ENCODE measurements around the gene DNAJC22. TPM values are rescaled to one million over a fixed set of nuclear protein-coding genes. Genes with fewer than 3 reads are reported as not detected.
A peak's percentile ranks its signal among the peaks of the same experiment; 100 is the strongest.
"Not testable (repeated sequence)": the region's sequence is repeated elsewhere in the genome, so short reads cannot be mapped to it uniquely, and the experiment has no call there.

DNAJC22 gene
- total RNA-seq, 1 donor from 2014 or later: 0.35 TPM

DNA sequence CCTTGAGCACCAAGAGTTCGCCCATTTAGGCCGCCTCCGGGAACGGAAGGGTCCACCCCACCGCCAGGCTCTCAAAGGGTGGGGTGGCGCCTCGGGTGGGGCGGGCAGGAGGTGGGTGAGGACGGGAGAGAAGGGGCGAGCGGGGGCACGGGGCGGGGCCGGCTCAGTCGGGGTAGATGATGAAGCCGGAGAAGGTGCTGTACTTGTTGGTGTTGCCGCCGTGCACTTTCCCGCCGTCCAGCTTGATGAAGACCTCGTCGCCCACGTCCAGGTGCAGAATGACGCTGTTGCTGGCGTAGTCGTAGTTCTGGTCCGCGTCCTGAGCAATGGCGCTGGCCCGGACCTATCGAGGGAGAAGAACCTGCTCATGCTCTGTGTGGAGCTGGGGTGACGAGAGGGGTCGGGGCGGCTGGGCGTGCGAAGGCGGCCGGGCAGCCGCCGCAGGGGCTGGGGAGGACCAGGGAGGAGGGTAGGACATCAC is 13.8 kb upstream of the DNAJC22 start:
- no peak for DNase-seq (ENCODE audit: low read depth, low spot score)
- H3K4me3 Mint-ChIP-seq: no peak overlapping the region
- peaks cover 20% of the 10 kb centered on the region for H3K4me1 Mint-ChIP-seq
- TF ChIP-seq, protein P1, sequence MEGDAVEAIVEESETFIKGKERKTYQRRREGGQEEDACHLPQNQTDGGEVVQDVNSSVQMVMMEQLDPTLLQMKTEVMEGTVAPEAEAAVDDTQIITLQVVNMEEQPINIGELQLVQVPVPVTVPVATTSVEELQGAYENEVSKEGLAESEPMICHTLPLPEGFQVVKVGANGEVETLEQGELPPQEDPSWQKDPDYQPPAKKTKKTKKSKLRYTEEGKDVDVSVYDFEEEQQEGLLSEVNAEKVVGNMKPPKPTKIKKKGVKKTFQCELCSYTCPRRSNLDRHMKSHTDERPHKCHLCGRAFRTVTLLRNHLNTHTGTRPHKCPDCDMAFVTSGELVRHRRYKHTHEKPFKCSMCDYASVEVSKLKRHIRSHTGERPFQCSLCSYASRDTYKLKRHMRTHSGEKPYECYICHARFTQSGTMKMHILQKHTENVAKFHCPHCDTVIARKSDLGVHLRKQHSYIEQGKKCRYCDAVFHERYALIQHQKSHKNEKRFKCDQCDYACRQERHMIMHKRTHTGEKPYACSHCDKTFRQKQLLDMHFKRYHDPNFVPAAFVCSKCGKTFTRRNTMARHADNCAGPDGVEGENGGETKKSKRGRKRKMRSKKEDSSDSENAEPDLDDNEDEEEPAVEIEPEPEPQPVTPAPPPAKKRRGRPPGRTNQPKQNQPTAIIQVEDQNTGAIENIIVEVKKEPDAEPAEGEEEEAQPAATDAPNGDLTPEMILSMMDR (conservative IDR thresholded peaks at IDR 0.05): no peak
- H3K36me3 Mint-ChIP-seq (ENCODE audit: low read depth): peaks cover under 1% of the 10 kb centered on the region
- no peaks in the 10 kb centered on the region for H3K9me3 Mint-ChIP-seq
- peaks cover 38% of the 10 kb centered on the region for H3K27me3 Mint-ChIP-seq (ENCODE audit: low read depth)
- H3K27ac Mint-ChIP-seq (ENCODE audit: unreplicated experiment): no peak overlapping the region

DNA sequence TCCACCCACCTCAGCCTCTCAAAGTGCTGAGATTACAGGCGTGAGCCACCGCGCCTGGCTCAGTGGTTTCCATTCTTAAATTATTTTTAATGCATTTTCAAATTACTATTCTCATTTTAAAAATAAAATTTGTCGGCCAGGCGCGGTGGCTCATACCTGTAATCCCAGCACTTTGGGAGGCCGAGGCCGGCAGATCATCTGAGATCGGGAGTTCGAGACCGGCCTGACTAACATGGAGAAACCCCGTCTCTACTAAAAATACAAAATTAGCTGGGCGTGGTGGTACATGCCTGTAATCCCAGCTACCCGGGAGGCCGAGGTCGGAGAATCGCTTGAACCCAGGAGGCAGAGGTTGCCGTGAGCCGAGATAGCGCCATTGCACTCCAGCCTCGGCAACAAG is 12.9 kb upstream of the DNAJC22 start:
- Mint-ChIP-seq H3K27me3 (ENCODE audit: low read depth) (peaks cover 46% of the 10 kb centered on the region), H3K4me1 (peaks cover 28% of the 10 kb centered on the region)
- H3K36me3 Mint-ChIP-seq (ENCODE audit: low read depth); H3K27ac Mint-ChIP-seq (ENCODE audit: unreplicated experiment); H3K9me3 Mint-ChIP-seq; H3K4me3 Mint-ChIP-seq; DNase-seq (ENCODE audit: low read depth, low spot score): not testable (repeated sequence)

DNA sequence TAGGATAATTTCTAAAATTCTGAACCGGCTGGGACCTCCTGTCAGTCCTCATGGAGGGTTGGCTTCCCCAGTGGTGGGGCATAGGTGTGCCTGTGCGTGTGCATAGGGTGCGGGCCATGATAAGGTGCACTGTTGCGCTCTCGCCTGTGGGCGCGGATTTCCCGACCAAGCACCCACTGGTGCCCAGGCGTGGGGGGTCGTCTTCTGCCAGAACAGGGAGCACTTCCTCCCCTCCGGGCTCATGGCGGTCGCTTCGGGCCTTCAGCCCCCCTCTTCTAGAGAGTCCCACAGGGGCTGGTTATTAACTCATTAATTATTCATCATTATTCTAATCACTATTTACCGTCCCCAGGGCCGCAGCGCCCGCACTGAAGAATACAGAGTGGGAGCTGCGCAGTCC is 12.5 kb upstream of the DNAJC22 start:
- Mint-ChIP-seq H3K4me3 (peak overlapping the region; percentile 11), H3K36me3 (ENCODE audit: low read depth) (no peaks in the 10 kb centered on the region), H3K27ac (ENCODE audit: unreplicated experiment) (no peak overlapping the region), H3K4me1 (peaks cover 33% of the 10 kb centered on the region), H3K9me3 (no peaks in the 10 kb centered on the region), H3K27me3 (ENCODE audit: low read depth) (peaks cover 51% of the 10 kb centered on the region)
- no peak for DNase-seq (ENCODE audit: low read depth, low spot score)
- TF ChIP-seq, protein P1 (conservative IDR thresholded peaks at IDR 0.05): no peak

DNA sequence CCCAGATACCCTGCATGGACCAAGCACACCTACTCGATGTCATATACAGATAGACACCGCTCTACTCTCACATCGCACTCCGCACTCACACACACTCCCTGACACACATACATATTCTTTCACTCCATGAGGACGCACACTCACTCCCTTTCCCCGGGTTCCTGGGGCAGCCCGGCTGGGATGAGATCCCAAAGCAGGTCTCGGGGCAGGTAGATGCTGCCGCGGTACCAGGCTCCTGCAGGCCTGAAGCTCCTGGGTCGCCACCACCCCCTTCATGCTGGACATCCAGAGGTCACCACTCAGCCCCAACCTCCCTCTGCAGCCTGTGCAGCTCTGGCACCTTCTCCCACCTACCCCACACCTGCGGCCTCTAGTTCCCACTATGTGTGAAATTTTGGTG is 12.0 kb upstream of the DNAJC22 start:
- no peak overlapping the region for H3K27ac Mint-ChIP-seq (ENCODE audit: unreplicated experiment)
- TF ChIP-seq, protein P1 (conservative IDR thresholded peaks at IDR 0.05): no peak
- DNase-seq (ENCODE audit: low read depth, low spot score): no peak
- H3K4me3 Mint-ChIP-seq: peak overlapping the region; percentile 11
- peaks cover 55% of the 10 kb centered on the region for H3K27me3 Mint-ChIP-seq (ENCODE audit: low read depth)
- H3K4me1 Mint-ChIP-seq: peaks cover 36% of the 10 kb centered on the region
- H3K9me3 Mint-ChIP-seq: no peaks in the 10 kb centered on the region
- H3K36me3 Mint-ChIP-seq (ENCODE audit: low read depth): no peaks in the 10 kb centered on the region

DNA sequence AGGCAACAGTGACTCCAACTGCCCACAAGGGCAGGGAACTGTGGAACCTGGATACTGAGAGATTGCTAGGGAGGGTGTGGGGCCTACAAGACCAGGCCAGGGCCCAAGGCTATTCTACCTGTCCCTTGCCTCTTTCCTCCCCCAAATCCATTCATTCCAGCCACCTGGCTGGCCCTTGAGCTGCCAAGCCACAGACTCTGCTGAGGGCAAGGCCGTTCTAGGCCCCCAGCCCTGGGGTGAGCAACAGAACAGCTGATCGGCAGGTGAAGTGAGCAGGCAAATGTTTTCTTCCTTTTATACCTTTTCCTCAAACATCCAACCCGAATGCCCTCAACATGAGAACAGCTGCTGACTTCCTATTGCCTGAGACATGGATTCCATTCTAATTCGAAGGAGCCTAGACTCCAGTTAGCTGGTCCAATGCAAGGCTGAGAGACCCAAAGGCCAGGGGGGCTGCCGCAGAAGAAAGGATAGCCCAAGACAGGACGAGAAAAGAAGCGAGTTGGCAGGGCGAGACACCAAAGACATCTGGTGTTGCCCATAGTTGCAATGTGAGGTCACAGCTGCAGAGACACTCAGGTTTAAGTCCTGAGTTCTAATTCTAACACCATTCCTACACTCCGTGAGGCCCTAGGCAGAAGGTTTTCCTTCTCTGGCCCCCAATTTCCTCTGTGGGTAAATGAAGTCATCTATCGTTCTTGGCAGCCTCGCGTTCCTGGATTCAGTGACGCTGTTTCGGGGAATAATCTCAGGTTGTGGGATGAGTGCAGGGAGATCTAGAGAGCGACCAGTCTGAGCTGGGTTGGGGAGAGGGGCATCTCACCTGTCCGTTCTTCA is 11.4 kb upstream of the DNAJC22 start:
- H3K9me3 Mint-ChIP-seq: no peaks in the 10 kb centered on the region
- no peaks in the 10 kb centered on the region for H3K36me3 Mint-ChIP-seq (ENCODE audit: low read depth)
- no peak overlapping the region for H3K27ac Mint-ChIP-seq (ENCODE audit: unreplicated experiment)
- TF ChIP-seq, protein P1 (conservative IDR thresholded peaks at IDR 0.05): no peak
- peak overlapping the region; percentile 25 for H3K4me3 Mint-ChIP-seq
- H3K4me1 Mint-ChIP-seq: peaks cover 41% of the 10 kb centered on the region
- no peak for DNase-seq (ENCODE audit: low read depth, low spot score)
- peaks cover 62% of the 10 kb centered on the region for H3K27me3 Mint-ChIP-seq (ENCODE audit: low read depth)

DNA sequence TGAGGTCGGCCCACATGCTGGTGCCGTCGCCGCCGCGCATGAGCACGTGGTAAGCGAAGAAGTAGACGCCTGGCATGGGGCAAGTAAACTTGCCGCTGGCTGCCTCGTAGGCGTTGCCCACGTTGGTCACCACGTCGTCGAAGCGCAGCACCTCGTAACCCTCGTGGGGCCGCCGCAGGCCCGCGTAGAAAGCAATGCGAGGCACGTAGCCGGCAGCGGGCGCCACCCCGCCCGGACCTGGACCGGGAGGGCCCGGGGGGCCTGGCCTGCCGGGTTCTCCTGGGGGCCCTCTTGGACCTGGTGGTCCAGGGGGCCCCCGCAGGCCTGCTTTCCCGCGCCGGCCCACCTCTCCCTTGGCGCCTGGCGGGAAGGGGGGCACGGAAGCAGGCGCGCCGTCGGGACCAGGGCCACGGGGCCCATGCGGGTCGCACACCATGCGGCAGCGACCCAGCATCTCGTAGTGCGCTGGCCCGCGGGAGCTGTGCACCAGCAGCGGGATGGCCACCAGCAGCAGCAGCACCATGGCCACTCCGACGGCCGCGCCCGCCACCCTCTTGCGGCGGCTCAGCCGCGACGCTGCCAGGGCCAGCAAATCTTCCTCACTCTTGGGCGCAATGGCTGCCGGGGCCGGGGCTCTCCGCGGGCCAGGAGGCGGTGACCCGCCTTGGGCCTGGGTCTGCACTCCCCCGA is 10.6 kb upstream of the DNAJC22 start:
- Mint-ChIP-seq H3K9me3 (no peaks in the 10 kb centered on the region), H3K27me3 (ENCODE audit: low read depth) (peaks cover 69% of the 10 kb centered on the region), H3K36me3 (ENCODE audit: low read depth) (no peaks in the 10 kb centered on the region), H3K4me1 (peaks cover 49% of the 10 kb centered on the region), H3K4me3 (no peak overlapping the region), H3K27ac (ENCODE audit: unreplicated experiment) (no peak overlapping the region)
- no peak for DNase-seq (ENCODE audit: low read depth, low spot score)
- TF ChIP-seq, protein P1 (conservative IDR thresholded peaks at IDR 0.05): no peak
